Tibial nerve (tissue), 4 donors: ENCODE results near the gene IP6K2.

Source experiments
- EP300 ChIP-seq, 2 donors: sonication (generic); formaldehyde crosslinking; IDR thresholded peaks; one replicate each; pipeline ENCODE4 v1.6.1; 2017; ENCODE audit warnings: antibody characterized with exemption in 2 of 2, mild to moderate bottlenecking in 1 of 2
- POLR2A ChIP-seq, 2 donors: fragments of 450-650 bp; IDR thresholded peaks; one replicate each; pipeline ENCODE4 v1.6.1; 2017; ENCODE audit warnings: antibody characterized with exemption in 2 of 2, mild to moderate bottlenecking in 2 of 2, moderate library complexity in 2 of 2
- TF ChIP-seq, protein P1 (sequence below), 5 experiments: fragments of 200-600 bp in 3 of 5; fragments of 450-650 bp in 2 of 5; sonication (generic) in 3 of 5; IDR thresholded peaks; one replicate each; pipeline ENCODE4 v1.5.1; 2016 to 2019; ENCODE audit warnings: antibody characterized with exemption in 5 of 5, mild to moderate bottlenecking in 3 of 5, moderate library complexity in 2 of 5

DNA sequence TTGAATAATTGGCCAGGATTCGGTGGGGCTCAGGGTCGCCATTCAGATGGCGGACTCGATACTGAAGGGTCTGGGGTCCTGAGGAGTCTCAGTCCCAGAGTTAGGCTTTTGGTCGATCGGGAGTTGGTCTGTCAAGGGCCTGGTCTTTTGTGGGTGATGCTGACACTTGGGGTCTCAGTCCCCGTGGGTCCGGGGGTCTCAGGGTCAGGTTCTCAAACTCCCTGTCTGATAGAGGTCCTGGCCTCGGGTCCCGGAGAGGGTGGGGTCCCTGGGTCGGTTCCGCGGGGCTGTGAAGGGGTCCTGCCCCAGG lies 31.8 kb downstream of the IP6K2 start:
- no peak for TF ChIP-seq POLR2A (IDR thresholded peaks at IDR 0.05)
- TF ChIP-seq, protein P1, sequence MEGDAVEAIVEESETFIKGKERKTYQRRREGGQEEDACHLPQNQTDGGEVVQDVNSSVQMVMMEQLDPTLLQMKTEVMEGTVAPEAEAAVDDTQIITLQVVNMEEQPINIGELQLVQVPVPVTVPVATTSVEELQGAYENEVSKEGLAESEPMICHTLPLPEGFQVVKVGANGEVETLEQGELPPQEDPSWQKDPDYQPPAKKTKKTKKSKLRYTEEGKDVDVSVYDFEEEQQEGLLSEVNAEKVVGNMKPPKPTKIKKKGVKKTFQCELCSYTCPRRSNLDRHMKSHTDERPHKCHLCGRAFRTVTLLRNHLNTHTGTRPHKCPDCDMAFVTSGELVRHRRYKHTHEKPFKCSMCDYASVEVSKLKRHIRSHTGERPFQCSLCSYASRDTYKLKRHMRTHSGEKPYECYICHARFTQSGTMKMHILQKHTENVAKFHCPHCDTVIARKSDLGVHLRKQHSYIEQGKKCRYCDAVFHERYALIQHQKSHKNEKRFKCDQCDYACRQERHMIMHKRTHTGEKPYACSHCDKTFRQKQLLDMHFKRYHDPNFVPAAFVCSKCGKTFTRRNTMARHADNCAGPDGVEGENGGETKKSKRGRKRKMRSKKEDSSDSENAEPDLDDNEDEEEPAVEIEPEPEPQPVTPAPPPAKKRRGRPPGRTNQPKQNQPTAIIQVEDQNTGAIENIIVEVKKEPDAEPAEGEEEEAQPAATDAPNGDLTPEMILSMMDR (IDR thresholded peaks at IDR 0.05) = no peak
- TF ChIP-seq EP300 (IDR thresholded peaks at IDR 0.05) = no peak
